ENCODE results near the gene LRP1B.

GRCh38 chr2:140337061-140337460 lies 1793.8 kb downstream of the LRP1B start:
- TF ChIP-seq CTCF (IDR thresholded peaks at IDR 0.05; ENCODE audit: low read depth, low read length, poor library complexity, severe bottlenecking) (no peak), EZH2phosphoT487 (IDR thresholded peaks at IDR 0.05; ENCODE audit: borderline replicate concordance, low read length) (no peak)
